SK-N-SH treated with all-trans-retinoic acid at 6 μM for 48 hours (cell line): ENCODE data around the gene XDH.
A peak's percentile ranks its signal among the peaks of the same experiment; 100 is the strongest.

Source experiments
- ARNTL ChIP-seq: fragments of 450-650 bp; formaldehyde crosslinking; IDR thresholded peaks from 2 replicates; pipeline ENCODE4 v1.5.0; 2020; ENCODE audit warnings: low read depth, mild to moderate bottlenecking, moderate library complexity, borderline replicate concordance
- BACH2 ChIP-seq: fragments of 250-450 bp; sonication (Bioruptor Pico); IDR thresholded peaks from 2 replicates; pipeline ENCODE4 v1.9.0; 2021; ENCODE audit warnings: mild to moderate bottlenecking, borderline replicate concordance
- CSDC2 ChIP-seq: fragments of 250-450 bp; sonication (Bioruptor Pico); IDR thresholded peaks from 2 replicates; pipeline ENCODE4 v1.5.0; 2020; ENCODE audit warnings: mild to moderate bottlenecking, moderate library complexity
- CSRNP3 ChIP-seq: fragments of 250-450 bp; sonication (Bioruptor Pico); IDR thresholded peaks from 2 replicates; pipeline ENCODE4 v1.5.1; 2021; ENCODE audit warnings: mild to moderate bottlenecking, moderate library complexity
- PATZ1 ChIP-seq: fragments of 250-450 bp; sonication (Bioruptor Pico); IDR thresholded peaks from 2 replicates; pipeline ENCODE4 v1.8.0; 2020; ENCODE audit warnings: mild to moderate bottlenecking, moderate library complexity, borderline replicate concordance
- RARB ChIP-seq: fragments of 250-450 bp; sonication (Bioruptor Pico); IDR thresholded peaks from 2 replicates; pipeline ENCODE4 v1.8.0; 2021; ENCODE audit warnings: mild to moderate bottlenecking, moderate library complexity
- SNAI2 ChIP-seq: fragments of 250-450 bp; sonication (Bioruptor Pico); IDR thresholded peaks from 2 replicates; pipeline ENCODE4 v1.5.0; 2020; ENCODE audit warnings: mild to moderate bottlenecking, moderate library complexity
- TOX ChIP-seq: fragments of 250-450 bp; sonication (Bioruptor Pico); IDR thresholded peaks from 2 replicates; pipeline ENCODE4 v1.8.0; 2021; ENCODE audit warnings: mild to moderate bottlenecking, moderate library complexity, borderline replicate concordance
- TSHZ2 ChIP-seq: fragments of 250-450 bp; sonication (Bioruptor Pico); IDR thresholded peaks from 2 replicates; pipeline ENCODE4 v1.5.0; 2020; ENCODE audit warnings: mild to moderate bottlenecking, moderate library complexity
- ZFP3 ChIP-seq: fragments of 250-450 bp; sonication (Bioruptor Pico); IDR thresholded peaks from 2 replicates; pipeline ENCODE4 v1.5.0; 2020; ENCODE audit warnings: mild to moderate bottlenecking, moderate library complexity
- ZFP30 ChIP-seq: fragments of 450-650 bp; formaldehyde crosslinking; IDR thresholded peaks from 2 replicates; pipeline ENCODE4 v1.5.0; 2022; ENCODE audit warnings: mild to moderate bottlenecking, moderate library complexity
- ZNF565 ChIP-seq: fragments of 450-650 bp; formaldehyde crosslinking; conservative IDR thresholded peaks from 2 replicates; pipeline ENCODE4 v1.5.0; 2020; ENCODE audit warnings: low read depth, mild to moderate bottlenecking, moderate library complexity
- ZNF70 ChIP-seq: fragments of 450-650 bp; formaldehyde crosslinking; IDR thresholded peaks from 2 replicates; pipeline ENCODE4 v1.5.0; 2020; ENCODE audit warnings: mild to moderate bottlenecking, moderate library complexity

GRCh38 chr2:31419386-31419785 is 4.8 kb upstream of the XDH start:
- TF ChIP-seq ZFP3 (CRISPR knock-in tag) (no peak), ARNTL (CRISPR knock-in tag) (no peak), RARB (CRISPR knock-in tag) (no peak), CSDC2 (CRISPR knock-in tag) (no peak), PATZ1 (no peak), TSHZ2 (CRISPR knock-in tag) (no peak), TOX (CRISPR knock-in tag) (no peak), CSRNP3 (CRISPR knock-in tag) (no peak), ZFP30 (peak; percentile 86), SNAI2 (no peak), ZNF70 (CRISPR knock-in tag) (no peak), ZNF565 (CRISPR knock-in tag) (no peak), BACH2 (CRISPR knock-in tag) (no peak)
